HG02870 (cell line): ENCODE data around the gene CTBP1.
"Not testable (repeated sequence)": the region's sequence is repeated elsewhere in the genome, so short reads cannot be mapped to it uniquely, and the experiment has no call there.

ENCODE experiments used
- ATAC-seq: cut with Tn5 transposase; IDR thresholded peaks from one replicate; pipeline ENCODE4 v1.9.1; 2021; ENCODE audit warnings: mild to moderate bottlenecking, moderate library complexity; ENCODE audit not compliant: unreplicated experiment

The CTBP1 gene

DNA sequence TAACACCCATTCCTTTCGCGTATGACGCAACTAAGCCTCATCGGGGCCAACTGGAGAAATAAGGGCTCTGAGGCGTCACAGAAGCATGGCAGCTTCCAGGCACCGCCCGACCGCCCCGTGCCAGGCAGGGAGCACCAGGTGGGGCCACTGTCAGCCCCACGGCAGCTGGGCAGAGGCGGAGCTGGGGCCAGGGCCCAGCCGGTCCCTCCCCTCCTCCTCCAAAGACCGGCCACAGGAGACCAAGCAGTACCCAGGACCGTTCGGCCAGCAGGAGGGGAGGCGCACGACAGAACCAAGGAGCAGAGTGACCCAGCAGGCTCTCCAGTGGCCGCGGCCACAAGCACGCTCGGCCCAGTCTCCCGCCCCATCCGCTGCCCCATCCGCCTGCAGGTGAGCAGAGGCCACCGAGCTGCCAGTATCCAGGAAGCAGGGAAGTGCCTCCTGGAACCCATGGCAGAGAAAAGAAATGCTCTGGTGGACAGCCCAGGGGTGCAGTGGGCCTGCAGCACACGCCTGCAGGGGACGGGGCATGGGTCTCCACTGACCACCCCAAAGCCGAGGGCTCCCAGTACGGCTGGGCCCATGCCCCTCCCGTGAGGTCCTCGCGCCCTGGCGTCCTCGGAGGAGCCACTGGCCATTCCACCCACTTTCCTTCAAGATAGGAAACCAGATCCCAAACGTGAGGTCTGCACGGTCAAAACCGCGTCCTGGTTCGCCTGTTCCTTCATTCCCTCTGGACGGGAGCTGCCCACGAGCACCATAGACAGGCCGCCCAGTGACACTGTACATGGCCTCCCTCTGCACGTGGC, 9.6 kb downstream of the CTBP1 start:
- no peak for ATAC-seq

DNA sequence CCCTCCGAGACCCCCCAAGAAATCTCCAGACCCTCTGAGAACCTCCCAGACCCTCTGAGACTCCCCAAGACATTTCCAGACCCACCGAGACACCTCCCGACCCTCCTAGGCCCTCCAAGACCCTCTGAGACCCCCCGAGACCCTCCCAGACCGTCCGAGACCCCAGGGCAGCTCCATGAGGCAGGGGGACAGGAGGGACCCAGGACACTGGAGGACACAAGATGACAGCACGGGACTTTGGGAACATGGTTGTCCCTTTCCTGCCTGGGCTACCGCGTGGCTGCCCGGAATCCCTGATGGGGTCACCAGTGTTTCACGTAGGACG, 10.3 kb downstream of the CTBP1 start:
- no peak for ATAC-seq

DNA sequence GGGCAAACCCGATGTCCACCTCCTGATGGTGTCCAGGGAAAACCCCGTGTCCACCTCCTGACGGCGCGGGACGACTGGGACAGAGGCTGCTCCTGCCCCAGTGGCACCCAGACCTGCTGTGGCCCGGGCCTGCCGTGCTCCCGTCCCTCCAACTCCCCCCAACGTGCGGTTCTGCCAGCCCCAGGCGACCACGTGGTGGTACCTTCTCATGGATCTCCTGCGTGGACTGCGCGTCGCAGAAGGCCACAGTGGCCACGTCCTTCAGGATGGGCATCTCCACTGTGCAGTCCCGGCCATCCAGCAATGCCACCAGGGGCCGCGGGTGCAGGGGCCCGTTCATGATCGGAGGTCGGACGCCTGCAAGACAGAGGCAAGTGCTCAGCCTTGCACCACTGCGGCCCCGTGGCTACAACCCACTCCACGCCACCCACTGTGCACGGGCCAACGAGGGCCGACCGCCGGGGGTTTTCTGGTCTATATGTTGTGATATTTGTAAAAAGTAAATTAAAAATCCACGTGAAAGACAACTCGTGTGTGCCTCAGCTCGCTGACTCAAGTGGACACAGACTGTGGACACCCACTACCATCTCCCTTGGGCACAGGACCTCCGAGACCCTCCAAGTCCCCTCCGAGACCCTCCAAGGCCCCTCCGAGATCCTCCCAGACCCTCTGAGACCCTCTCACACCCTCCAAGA, 10.8 kb downstream of the CTBP1 start:
- ATAC-seq: no peak

DNA sequence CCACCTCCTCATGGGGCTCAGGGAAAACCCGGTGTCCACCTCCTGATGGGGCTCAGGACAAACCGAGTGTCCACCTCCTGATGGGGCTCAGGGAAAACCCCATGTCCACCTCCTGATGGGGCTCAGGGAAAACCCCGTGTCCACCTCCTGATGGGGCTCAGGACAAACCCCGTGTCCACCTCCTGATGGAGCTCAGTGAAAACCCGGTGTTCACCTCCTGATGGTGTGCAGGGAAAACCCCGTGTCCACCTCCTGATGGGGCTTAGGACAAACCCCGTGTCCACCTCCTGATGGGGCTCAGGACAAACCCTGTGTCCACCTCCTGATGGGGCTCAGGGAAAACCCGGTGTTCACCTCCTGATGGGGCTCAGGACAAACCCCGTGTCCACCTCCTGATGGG, 11.7 kb downstream of the CTBP1 start:
- not testable (repeated sequence) for ATAC-seq

DNA sequence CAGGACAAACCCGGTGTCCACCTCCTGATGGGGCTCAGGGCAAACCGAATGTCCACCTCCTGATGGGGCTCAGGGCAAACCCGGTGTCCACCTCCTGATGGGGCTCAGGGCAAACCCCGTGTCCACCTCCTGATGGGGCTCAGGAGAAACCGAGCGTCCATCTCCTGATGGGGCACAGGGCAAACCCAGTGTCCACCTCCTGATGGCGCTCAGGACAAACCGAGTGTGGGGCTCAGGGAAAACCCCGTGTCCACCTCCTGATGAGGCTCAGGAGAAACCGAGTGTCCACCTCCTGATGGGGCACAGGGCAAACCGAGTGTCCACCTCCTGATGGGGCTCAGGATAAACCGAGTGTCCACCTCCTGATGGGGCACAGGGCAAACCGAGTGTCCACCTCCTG, 12.1 kb downstream of the CTBP1 start:
- not testable (repeated sequence) for ATAC-seq

DNA sequence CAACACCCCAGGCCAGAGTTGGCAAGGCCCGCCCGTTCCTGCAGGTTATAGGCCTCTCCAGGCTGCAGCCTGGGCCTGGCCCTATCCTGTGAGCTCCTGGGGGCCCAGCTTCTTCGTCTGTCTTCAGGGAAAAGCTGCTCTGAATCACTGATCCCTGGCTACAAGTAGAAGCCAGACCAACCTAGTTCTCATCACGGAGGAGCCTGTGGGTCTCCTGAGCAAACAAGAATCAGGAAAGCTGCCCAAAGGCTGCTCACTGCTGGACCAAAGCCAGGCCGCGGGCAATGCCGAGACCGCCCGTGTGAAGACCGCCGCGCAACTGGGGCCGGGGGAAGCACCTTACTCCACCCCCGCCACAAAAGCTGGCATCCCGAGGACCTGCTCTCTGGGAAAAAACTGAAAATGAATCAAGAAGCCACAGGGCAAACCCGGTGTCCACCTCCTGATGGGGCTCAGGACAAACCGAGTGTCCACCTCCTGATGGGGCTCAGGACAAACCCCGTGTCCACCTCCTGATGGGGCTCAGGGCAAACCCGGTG, 12.8 kb downstream of the CTBP1 start:
- ATAC-seq: no peak

DNA sequence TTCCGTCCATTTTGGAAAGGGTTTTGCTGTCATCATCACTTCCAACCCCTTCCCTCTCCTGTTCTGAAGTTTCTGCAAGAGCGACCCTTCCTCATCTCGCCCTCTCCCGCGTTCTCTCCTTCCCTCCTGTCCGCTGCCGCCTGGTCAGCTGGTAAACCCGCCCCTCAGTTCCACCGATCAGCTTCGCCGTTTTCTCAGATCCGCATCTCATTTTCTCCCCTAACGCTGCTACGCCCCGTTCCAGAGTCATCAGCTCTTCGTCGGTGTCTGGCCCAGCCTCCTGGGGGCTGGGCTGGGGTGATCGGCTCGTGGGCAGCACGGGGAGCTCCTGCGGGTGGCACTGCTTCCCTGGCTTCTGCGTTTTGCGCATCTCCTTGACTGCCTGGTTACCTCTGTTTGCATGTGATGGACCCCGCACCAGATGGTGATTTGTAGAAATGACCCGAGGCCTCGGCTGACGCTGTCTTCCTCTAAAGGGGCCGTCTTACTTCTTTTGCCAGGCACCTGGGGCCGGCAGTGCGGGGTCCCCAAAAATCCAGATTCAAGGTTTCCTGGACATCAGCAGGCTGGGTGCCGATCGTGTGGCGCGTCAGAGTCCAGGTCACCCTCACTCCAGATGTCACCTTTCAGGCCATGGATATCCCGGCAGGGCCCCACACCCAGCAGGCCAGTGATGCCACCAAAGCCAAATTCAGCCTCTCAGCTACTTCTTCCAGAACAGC, 13.4 kb downstream of the CTBP1 start:
- ATAC-seq: no peak

DNA sequence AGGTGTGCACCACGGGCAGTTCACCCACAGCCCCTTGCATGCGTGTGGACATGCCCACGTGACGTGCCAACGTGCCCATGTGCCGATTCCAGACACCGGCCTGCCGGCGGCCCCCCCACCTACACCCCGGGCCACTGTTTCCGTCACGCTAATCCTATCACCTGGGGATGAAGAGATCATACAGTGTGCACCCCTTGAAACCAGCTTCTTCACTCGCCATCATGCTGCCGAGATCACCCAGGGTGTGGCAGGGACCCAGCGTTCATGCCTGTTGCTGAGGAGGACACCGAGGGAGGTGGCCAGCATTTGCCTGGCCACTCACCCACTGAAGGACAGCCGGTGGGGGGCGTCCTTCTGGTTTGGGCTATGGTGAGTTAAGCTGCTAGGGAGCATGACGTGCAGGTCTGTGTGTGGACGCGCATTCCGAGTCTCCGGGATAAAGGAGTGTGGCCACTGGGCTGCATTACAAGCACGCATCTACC, 14.1 kb downstream of the CTBP1 start:
- no peak for ATAC-seq

DNA sequence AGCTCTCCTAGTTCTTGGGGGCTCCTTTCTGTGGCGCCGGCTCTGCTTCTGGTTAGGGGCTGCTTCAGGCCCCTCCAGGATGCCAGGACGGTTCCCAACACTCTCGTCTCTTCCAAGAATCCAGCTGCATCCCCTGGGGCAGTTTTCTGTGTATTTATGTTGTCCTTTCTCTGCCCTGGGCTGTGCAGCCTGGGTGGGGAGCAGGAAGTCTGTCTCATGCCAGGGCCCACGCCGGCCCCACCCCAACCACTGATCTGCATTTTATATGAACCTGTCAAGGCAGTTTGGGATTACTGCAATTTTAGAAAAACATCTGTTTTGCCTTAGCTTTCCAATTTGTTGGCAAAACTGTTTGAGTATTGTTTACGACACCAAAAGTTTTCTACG, 14.6 kb downstream of the CTBP1 start:
- ATAC-seq: no peak

DNA sequence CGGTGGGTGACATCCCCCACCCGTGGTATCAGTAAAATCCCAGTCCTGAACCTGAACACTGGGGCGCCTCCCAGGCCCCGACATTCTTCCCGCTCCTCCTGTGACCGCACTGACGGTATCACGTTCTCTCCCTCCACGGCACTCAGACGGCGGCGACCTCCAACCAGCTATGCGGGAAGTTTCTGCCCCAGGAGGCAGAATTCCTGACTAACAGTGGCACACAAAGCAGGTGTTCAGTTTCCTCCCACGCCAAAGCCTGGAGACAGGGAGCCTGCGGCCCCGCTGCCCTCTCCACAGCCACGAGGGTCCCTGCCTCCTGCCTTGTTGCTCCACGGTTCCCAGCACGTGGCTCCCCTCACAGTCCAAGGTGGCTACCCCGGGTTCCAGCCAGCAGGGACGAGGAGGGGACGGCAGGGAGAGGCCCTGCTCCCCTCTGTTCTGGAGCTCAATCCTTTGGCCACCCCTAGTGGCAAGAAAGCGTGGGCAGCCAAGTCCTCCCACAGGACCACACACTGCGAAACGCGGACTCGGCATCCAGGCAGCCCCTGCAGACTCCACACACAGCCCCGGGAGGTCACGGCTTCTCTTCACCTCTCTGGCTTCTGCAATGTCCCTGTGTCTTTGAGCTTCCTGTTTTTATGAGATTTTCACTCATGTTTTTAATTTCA, 15.2 kb downstream of the CTBP1 start:
- no peak for ATAC-seq

DNA sequence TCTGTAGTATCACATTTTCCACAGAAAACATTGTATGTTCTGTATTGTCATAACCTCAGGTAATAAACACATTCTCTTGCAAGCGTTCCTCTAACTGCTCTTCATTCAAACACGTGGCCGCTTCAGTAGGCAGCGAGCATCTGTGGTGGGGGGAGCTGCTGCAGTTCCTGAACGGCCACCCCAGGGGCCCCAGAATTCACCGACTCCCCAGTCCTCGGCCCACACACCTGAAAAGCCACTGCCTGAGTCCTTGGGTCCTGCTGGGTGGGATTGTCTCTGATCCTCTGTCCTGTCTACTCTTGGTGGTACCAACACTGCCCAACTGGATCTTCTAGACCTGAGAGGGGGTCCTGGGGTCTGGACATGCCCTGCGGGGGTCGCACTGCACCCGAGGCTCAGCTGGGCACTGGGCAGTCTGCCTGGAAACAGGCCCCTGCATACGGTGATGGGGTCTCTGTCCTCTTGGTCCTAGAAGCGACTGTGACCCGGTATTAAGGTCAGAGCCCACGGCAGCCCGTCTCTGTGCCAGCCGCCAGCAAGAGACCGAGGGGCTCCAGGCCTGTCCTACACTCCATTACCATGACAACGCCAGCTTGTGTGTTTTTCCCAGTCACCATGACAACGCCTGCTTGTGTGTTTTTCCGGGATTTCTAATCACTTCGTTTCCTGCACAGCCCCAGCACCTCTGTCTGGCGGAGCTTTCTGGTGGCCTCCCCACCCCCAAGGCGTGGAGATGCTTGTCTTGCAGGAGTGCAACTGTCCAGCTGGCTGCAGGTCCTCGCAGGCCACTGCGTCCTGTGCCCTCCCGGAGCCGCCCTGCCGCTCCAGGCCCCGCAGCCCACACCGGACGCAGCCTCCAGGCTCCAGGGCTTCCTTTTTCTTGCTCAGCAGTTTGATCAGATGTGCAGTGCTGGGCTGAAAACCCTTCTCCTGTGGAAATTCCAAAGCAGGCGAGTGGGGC, 16.0 kb downstream of the CTBP1 start:
- no peak for ATAC-seq

DNA sequence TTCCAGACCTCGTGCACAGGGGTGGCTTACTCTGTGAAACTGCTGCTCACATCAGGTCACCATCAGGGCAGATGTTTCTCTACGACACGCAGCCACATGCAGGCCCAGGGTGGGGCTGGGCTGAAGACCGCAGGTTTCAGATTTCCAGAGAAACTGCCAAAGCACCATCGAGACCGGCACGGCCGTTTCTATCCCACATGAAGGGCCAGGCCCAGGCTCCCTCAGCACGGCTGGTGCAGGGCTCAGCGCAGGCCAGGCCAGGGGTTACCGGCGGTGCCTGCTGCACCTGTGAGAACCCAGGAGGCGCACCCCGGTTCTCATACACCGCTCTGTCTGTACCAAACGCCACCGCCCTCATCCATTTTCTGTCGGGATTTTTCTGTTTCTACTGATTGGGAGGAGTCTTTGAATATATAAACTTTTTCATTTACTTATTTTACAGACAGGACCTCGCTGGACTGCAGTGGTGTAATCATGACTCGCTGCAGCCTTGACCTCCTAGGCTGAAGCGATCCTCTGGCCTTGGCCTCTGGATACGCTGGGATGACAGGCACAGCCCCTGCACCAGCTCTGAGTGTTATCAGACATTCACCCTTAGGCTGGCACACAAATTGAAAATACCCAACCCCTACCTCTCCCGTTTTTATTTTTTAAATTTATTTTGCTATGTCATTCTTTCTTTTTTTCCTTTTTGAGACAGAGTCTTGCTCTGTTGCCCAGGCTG, 17.1 kb downstream of the CTBP1 start:
- no peak for ATAC-seq

DNA sequence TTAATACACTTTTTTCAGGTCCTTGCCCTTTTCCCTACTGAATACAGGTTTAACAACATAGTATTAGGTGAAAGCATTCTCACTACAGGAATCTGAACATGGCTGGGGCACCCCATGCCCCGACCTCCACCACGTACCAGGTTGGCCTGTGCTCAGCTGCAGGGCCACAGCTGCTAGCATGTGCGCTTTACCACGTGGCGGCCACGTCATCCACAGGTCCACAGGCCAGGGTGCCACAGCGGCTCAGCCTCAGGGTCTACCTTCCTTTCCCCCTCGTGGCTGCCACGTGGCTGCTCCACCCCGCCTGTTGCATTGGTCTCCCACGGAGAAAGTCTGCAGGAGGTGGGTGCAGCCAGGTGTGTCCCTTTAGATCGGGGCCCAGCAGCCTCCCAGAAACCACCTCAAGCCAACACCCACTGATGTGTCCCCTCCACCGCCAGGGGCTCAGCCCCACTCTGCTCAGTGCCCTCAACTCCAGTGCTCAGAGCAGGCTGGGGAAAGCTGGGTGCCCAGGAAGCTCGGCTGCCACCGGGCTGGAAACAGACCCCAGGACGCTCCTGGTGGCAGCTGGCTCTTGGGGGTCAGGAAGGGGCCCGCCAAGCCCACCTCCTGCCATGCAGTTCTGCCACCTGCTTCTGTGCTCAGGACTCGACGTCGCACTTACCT, 17.8 kb downstream of the CTBP1 start:
- ATAC-seq: no peak

DNA sequence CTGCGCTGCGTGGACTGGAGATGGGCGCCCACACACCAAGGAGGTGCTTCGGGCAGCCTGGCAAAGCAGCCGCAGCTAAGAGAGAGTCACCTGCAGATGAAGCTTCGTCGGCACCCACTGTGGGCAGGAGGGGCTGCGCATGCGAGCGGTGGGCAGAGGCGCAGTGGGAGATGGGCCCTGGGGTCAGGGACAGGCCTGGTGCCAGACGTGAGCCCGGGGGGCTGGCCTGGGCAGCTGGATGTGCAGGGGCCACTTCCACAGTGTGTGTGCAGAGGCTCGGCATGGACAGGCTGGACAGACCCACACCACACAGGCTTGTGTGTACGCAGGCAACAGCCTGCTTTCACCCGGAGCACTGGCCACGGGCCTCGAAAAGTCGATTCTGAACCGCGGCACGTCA, 18.6 kb downstream of the CTBP1 start:
- no peak for ATAC-seq

DNA sequence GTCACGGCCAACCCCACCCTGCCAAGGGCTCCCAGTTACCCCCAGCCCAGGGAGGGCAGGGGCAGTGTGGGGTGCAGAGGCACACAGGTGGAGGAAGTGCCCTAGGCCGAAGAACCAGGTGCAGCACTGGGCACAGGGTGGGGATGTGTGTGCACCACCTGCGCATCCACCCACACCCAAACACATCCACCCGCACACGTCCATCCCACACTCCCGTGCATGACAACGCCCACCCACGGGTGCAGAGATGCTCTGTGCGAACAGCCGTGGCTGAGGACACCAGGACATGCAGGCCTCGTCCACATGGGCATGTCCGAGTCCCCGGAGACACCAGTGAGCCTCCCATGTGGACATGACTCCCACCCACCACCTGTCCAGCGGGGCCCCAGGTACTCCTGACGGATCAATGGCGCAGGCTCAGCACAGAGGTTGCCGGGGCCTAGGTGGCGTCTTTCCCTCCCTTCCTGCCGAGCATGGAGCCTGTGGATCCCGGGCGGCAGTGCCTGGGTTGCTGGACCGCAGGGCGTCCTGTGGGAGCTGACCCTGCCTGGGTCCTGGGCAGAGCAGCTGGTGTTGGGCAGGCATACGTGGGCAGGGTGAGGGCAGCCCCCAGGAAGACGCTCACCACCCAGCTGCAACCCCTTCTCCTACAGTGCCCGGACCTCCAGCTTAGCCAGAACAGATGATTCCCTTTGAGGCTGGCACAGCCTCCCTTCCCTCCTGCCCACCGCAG, 19.6 kb downstream of the CTBP1 start:
- no peak for ATAC-seq

DNA sequence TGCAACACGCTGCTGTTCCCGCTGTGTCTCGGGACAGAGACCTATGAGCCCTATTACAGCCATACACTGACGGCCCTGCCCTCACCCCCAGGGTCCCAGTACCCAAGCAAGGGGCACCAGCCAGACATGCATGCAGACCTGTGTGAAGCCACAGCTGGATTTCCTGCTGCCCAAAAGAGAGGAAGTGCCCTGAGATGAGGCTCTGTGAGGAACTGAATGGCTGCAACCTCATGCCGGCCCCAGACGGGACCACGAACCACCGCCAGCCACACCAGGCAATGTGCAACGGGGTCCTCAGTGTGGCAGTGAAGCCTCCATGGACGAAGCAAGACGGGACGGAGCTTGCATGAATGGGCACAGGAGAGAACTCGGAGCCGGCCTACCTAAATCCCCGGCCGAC, 21.1 kb downstream of the CTBP1 start:
- no peak for ATAC-seq

DNA sequence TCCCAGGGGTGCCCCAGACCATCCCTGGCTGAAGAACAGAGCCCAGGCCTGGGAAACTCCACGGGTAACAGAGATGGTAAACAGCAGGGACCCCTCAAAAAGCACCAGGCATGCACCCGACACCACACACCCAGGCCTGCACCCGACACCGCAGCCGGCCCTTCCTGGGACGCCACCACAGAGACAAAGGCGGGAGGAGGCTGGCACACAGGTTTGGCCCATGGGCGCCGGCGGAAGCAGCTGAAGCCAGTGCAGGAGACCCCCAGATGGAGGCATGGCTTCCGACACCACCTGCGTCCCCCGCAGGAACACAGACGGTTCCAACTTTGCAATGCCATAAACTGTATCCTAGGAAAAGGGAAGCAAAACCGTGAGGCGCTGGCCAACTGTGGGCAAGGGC, 22.3 kb downstream of the CTBP1 start:
- ATAC-seq: no peak

DNA sequence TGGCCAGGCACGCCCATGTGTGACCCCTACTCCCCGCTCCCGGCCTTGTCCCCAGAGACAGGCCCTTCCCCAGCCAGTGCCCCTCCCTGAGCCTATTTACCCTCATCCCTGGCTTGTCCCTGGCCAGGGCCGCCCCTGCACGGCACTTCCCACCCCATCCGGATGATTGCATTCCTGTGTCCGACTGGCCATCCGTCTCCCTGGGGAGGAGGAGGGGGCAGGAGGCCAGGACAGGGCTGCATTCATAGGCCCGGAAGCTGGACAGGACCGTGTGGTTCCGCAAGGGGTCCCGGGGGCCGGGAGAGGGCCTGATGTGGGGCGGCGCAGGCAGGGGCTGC, 22.8 kb downstream of the CTBP1 start:
- ATAC-seq: no peak
